Measurements from ENCODE around the gene OR7C2. TPM values are rescaled to one million over a fixed set of nuclear protein-coding genes. Genes with fewer than 3 reads are reported as not detected.

OR7C2 gene
- total and polyA plus RNA-seq, 2 of the 8 experiments (the other 6 are each of a cell fraction or from before 2014, with no cell fraction given): not detected

- Histone ChIP-seq H3K4me2 (ENCODE audit: insufficient read depth in 1 of 2, low read depth in 2 of 2, low read length in 2 of 2) (no peak overlapping the region), H3K23ac (ENCODE audit: insufficient read length) (no peak overlapping the region), H3K27ac (ENCODE audit: low read depth, low read length) (no peak overlapping the region), H3K4me3 (ENCODE audit: extremely low read depth in 1 of 4, insufficient read depth in 2 of 4, low read depth in 3 of 4, low read length in 4 of 4) (no peak overlapping the region), H2BK120ac (replicated peaks; ENCODE audit: low read depth, low read length) (no peak overlapping the region), H3K27me3 (replicated peaks in 1 of 4; ENCODE audit: control insufficient read depth in 3 of 4, extremely low read depth in 1 of 4, insufficient read depth in 3 of 4, low read length in 3 of 4) (no peaks in the 10 kb centered on the region), H2BK12ac (ENCODE audit: low read depth, low read length) (no peak overlapping the region), H2BK20ac (ENCODE audit: low read length) (no peak overlapping the region), H2BK5ac (ENCODE audit: low read depth, low read length) (no peak overlapping the region), H3K56ac (replicated peaks; ENCODE audit: insufficient read length, low read depth, low read length) (no peak overlapping the region), H3K4me1 (replicated peaks in 1 of 4; ENCODE audit: control insufficient read depth in 3 of 4, insufficient read depth in 4 of 4, low read length in 3 of 4) (no peaks in the 10 kb centered on the region), H3K18ac (ENCODE audit: extremely low read depth, low read length) (no peak overlapping the region), H3K79me1 (ENCODE audit: low read depth, low read length) (no peaks in the 10 kb centered on the region), H3K9ac (replicated peaks in 1 of 4; ENCODE audit: extremely low read depth in 1 of 4, low read depth in 3 of 4, low read length in 3 of 4) (no peak overlapping the region), H3K23me2 (ENCODE audit: low read depth, low read length) (no peaks in the 10 kb centered on the region), H2AFZ (ENCODE audit: low read length) (no peak overlapping the region), H3K36me3 (ENCODE audit: control insufficient read depth in 2 of 4, insufficient read depth in 4 of 4, low read length in 3 of 4) (no peaks in the 10 kb centered on the region; a peak in 1 of 8 replicates), H3K14ac (ENCODE audit: insufficient read length) (no peak overlapping the region), H2AK5ac (ENCODE audit: low read depth, low read length) (no peak overlapping the region), H3K4ac (replicated peaks; ENCODE audit: insufficient read length, low read depth, low read length) (no peak overlapping the region), H4K91ac (replicated peaks; ENCODE audit: insufficient read length, low read length) (no peak overlapping the region), H2BK15ac (ENCODE audit: low read length) (no peak overlapping the region), H3K9me3 (ENCODE audit: insufficient read depth in 2 of 2, low read depth in 1 of 2, low read length in 1 of 2) (peaks cover 20 to 32% of the 10 kb centered on the region in 2 experiments; a peak in 3 of 4 replicates), H4K20me1 (replicated peaks in 1 of 2; ENCODE audit: control insufficient read depth in 1 of 2, insufficient read depth in 2 of 2, low read length in 2 of 2) (no peaks in the 10 kb centered on the region), H4K8ac (ENCODE audit: extremely low read depth, insufficient read depth, low read length) (no peak overlapping the region), H4K5ac (ENCODE audit: insufficient read length, low read depth, low read length) (no peak overlapping the region), H3K79me2 (ENCODE audit: control insufficient read depth in 1 of 2, insufficient read depth in 2 of 2, low read length in 2 of 2) (no peaks in the 10 kb centered on the region)
- ChIA-PET CTCF (ENCODE audit: partially characterized antibody) (interaction anchor here (0.6 to 0.7 kb wide), 2 partner anchors 71 to 81 kb away, joined by 3 to 4 read pairs; no protein-coding TSS in a partner anchor), POLR2A (ENCODE audit: partially characterized antibody) (no interaction called here)
- WGBS, 2 experiments (ENCODE audit: extremely low coverage in 1 of 2, insufficient coverage in 1 of 2, insufficient read length in 1 of 2, insufficient replicate concordance in 2 of 2, low coverage in 1 of 2, low lambda C conversion rate in 2 of 2, missing lambda C conversion rate in 1 of 2): 83% methylated on average over 3 of the region's 4 CpGs; no CpG with 5 or more reads in 1 of the 2 experiments
- no peak for DNase-seq (ENCODE audit: low read depth in 1 of 2, low spot score in 2 of 2)
- no peak for FAIRE-seq
- TF ChIP-seq RNF2 (IDR thresholded peaks at IDR 0.05; ENCODE audit: borderline replicate concordance, low read depth, low read length, missing control alignments, poor library complexity, severe bottlenecking) (no peak), GABPA (IDR thresholded peaks at IDR 0.05; ENCODE audit: borderline replicate concordance, insufficient read depth, low read length) (no peak), KDM1A (IDR thresholded peaks at IDR 0.05; ENCODE audit: borderline replicate concordance, low read length) (no peak), USF2 (IDR thresholded peaks at IDR 0.05; ENCODE audit: low read length) (no peak), YY1 (IDR thresholded peaks at IDR 0.05; ENCODE audit: low read depth, low read length) (no peak), SIRT6 (IDR thresholded peaks at IDR 0.05; ENCODE audit: low read length) (no peak), NRF1 (IDR thresholded peaks at IDR 0.05; ENCODE audit: low read depth, low read length) (no peak)
Measured at GRCh38 chr19:14906711-14907110, 34.6 kb upstream of the OR7C2 start.
